ENCODE data around the gene MAOA. TPM values are rescaled to one million over a fixed set of nuclear protein-coding genes. Genes with fewer than 3 reads are reported as not detected.

Gene MAOA
- total RNA-seq, 1 donor, result 4.7 TPM

GRCh38 chrX:43716144-43716543 is 60.0 kb downstream of the MAOA start:
- DNase-seq (ENCODE audit: low read depth), result no peak
- no peak overlapping the region for H3K4me3 ChIP-seq (ENCODE audit: low read depth, low read length)
- no peak for TF ChIP-seq CTCF (IDR thresholded peaks at IDR 0.05; ENCODE audit: insufficient read depth, low read length)

- DNase-seq (ENCODE audit: low read depth), result no peak
- no peak for TF ChIP-seq CTCF (IDR thresholded peaks at IDR 0.05; ENCODE audit: insufficient read depth, low read length)
- no peak overlapping the region for H3K4me3 ChIP-seq (ENCODE audit: low read depth, low read length)
These were observed 60.6 kb downstream of the MAOA start for GRCh38 chrX:43716696-43717095.

GRCh38 chrX:43717161-43717560 is 61.1 kb downstream of the MAOA start:
- no peak for DNase-seq (ENCODE audit: low read depth)
- TF ChIP-seq CTCF (IDR thresholded peaks at IDR 0.05; ENCODE audit: insufficient read depth, low read length), result no peak
- no peak overlapping the region for H3K4me3 ChIP-seq (ENCODE audit: low read depth, low read length)

- DNase-seq (ENCODE audit: low read depth), result no peak
- TF ChIP-seq CTCF (IDR thresholded peaks at IDR 0.05; ENCODE audit: insufficient read depth, low read length), result no peak
- H3K4me3 ChIP-seq (ENCODE audit: low read depth, low read length), result no peak overlapping the region
These were observed 62.0 kb downstream of the MAOA start for GRCh38 chrX:43718081-43718480.

GRCh38 chrX:43718546-43718945 is 62.4 kb downstream of the MAOA start:
- no peak for TF ChIP-seq CTCF (IDR thresholded peaks at IDR 0.05; ENCODE audit: insufficient read depth, low read length)
- no peak overlapping the region for H3K4me3 ChIP-seq (ENCODE audit: low read depth, low read length)
- no peak for DNase-seq (ENCODE audit: low read depth)

GRCh38 chrX:43718956-43719355 is 62.9 kb downstream of the MAOA start:
- H3K4me3 ChIP-seq (ENCODE audit: low read depth, low read length), result no peak overlapping the region
- TF ChIP-seq CTCF (IDR thresholded peaks at IDR 0.05; ENCODE audit: insufficient read depth, low read length), result no peak
- no peak for DNase-seq (ENCODE audit: low read depth)

- no peak overlapping the region for H3K4me3 ChIP-seq (ENCODE audit: low read depth, low read length)
- DNase-seq (ENCODE audit: low read depth), result no peak
- no peak for TF ChIP-seq CTCF (IDR thresholded peaks at IDR 0.05; ENCODE audit: insufficient read depth, low read length)
These were observed 64.0 kb downstream of the MAOA start for GRCh38 chrX:43720082-43720481.
